ENCODE results near the gene ADAP1. TPM values are rescaled to one million over a fixed set of nuclear protein-coding genes. Genes with fewer than 3 reads are reported as not detected.

ADAP1 gene
- total and polyA plus RNA-seq, 2 of the 8 experiments (the other 6 are each of a cell fraction or from before 2014, with no cell fraction given): 5.8 to 6.1 TPM

Other genes starting within 250 kb of the ADAP1 start
- gene DNAAF5, start 228.0 kb downstream of the ADAP1 start, total RNA-seq (2021; fragmentation: NEBNext Ultra II Directional; extraction: Animal tissue kit (Norgen Biotek cat#: 25700)): 55.1 and 56.5 TPM in 2 replicates
- 95.9 and 164 TPM in 2 replicates for gene DNAAF5, start 228.0 kb downstream of the ADAP1 start, polyA plus RNA-seq (2011; rRNA removed)
- gene PRKAR1B, start 227.4 kb downstream of the ADAP1 start, total RNA-seq (2021; fragmentation: NEBNext Ultra II Directional; extraction: Animal tissue kit (Norgen Biotek cat#: 25700)): 55.7 and 58.0 TPM in 2 replicates
- gene PRKAR1B, start 227.4 kb downstream of the ADAP1 start, polyA plus RNA-seq (2011; rRNA removed): 12.3 and 23.2 TPM in 2 replicates
- gene SUN1, start 122.2 kb downstream of the ADAP1 start, total RNA-seq (2021; fragmentation: NEBNext Ultra II Directional; extraction: Animal tissue kit (Norgen Biotek cat#: 25700)): 105 and 108 TPM in 2 replicates
- 158 and 324 TPM in 2 replicates for gene SUN1, start 122.2 kb downstream of the ADAP1 start, polyA plus RNA-seq (2011; rRNA removed)
- 52.1 and 56.7 TPM in 2 replicates for gene GET4, start 78.1 kb downstream of the ADAP1 start, total RNA-seq (2021; fragmentation: NEBNext Ultra II Directional; extraction: Animal tissue kit (Norgen Biotek cat#: 25700))
- gene GET4, start 78.1 kb downstream of the ADAP1 start, polyA plus RNA-seq (2011; rRNA removed): 74.1 and 95.0 TPM in 2 replicates
- 7.9 and 9.0 TPM in 2 replicates for gene COX19, start 20.9 kb upstream of the ADAP1 start, total RNA-seq (2021; fragmentation: NEBNext Ultra II Directional; extraction: Animal tissue kit (Norgen Biotek cat#: 25700))
- gene COX19, start 20.9 kb upstream of the ADAP1 start, polyA plus RNA-seq (2011; rRNA removed): 3.9 and 5.8 TPM in 2 replicates
- gene CYP2W1, start 28.5 kb upstream of the ADAP1 start, total RNA-seq (2021; fragmentation: NEBNext Ultra II Directional; extraction: Animal tissue kit (Norgen Biotek cat#: 25700)): not detected in 2 replicates
- 0.05 TPM in 1 of 2 replicates, not detected in the other for gene CYP2W1, start 28.5 kb upstream of the ADAP1 start, polyA plus RNA-seq (2011; rRNA removed)
- gene GPR146, start 89.9 kb upstream of the ADAP1 start, total RNA-seq (2021; fragmentation: NEBNext Ultra II Directional; extraction: Animal tissue kit (Norgen Biotek cat#: 25700)): 0.54 and 1.8 TPM in 2 replicates
- 2.7 and 3.9 TPM in 2 replicates for gene GPR146, start 89.9 kb upstream of the ADAP1 start, polyA plus RNA-seq (2011; rRNA removed)
- gene GPER1, start 133.4 kb upstream of the ADAP1 start, total RNA-seq (2021; fragmentation: NEBNext Ultra II Directional; extraction: Animal tissue kit (Norgen Biotek cat#: 25700)): 0.24 and 0.52 TPM in 2 replicates
- 0.47 and 0.78 TPM in 2 replicates for gene GPER1, start 133.4 kb upstream of the ADAP1 start, polyA plus RNA-seq (2011; rRNA removed)
- 15.5 and 16.6 TPM in 2 replicates for gene ZFAND2A, start 205.5 kb upstream of the ADAP1 start, total RNA-seq (2021; fragmentation: NEBNext Ultra II Directional; extraction: Animal tissue kit (Norgen Biotek cat#: 25700))
- gene ZFAND2A, start 205.5 kb upstream of the ADAP1 start, polyA plus RNA-seq (2011; rRNA removed): 17.7 and 20.3 TPM in 2 replicates